HEK293 (cell line): Measurements from ENCODE around the gene ZCCHC8.
A peak's percentile ranks its signal among the peaks of the same experiment; 100 is the strongest.

ENCODE experiments used
- BCL11A ChIP-seq: fragments of 450-650 bp; formaldehyde crosslinking; IDR thresholded peaks from 2 replicates; pipeline ENCODE4 v1.5.1; 2016; ENCODE audit warnings: low read depth, missing biosample characterization, missing genetic modification characterization
- GFI1B ChIP-seq: fragments of 450-650 bp; formaldehyde crosslinking; IDR thresholded peaks from 2 replicates; pipeline ENCODE4 v1.5.1; 2016; ENCODE audit warnings: missing biosample characterization, missing genetic modification characterization
- GLI2 ChIP-seq: fragments of 450-650 bp; formaldehyde crosslinking; IDR thresholded peaks from 2 replicates; pipeline ENCODE4; 2017; ENCODE audit warnings: missing biosample characterization, missing genetic modification characterization, low read depth, borderline replicate concordance
- OVOL3 ChIP-seq: fragments of 450-650 bp; formaldehyde crosslinking; IDR thresholded peaks from 2 replicates; pipeline ENCODE4 v1.5.1; 2016; ENCODE audit warnings: missing biosample characterization, missing genetic modification characterization
- SCRT1 ChIP-seq: fragments of 450-650 bp; formaldehyde crosslinking; IDR thresholded peaks from 2 replicates; pipeline ENCODE4 v1.5.1; 2016; ENCODE audit warnings: missing biosample characterization, missing genetic modification characterization, borderline replicate concordance
- ZFP3 ChIP-seq: fragments of 450-650 bp; formaldehyde crosslinking; IDR thresholded peaks from 2 replicates; pipeline ENCODE4 v1.5.1; 2016; ENCODE audit warnings: low read depth, missing biosample characterization, missing genetic modification characterization
- ZFP37 ChIP-seq: fragments of 450-650 bp; formaldehyde crosslinking; IDR thresholded peaks from 2 replicates; pipeline ENCODE4 v1.5.1; 2016; ENCODE audit warnings: missing biosample characterization, missing genetic modification characterization
- ZNF140 ChIP-seq: fragments of 450-650 bp; formaldehyde crosslinking; IDR thresholded peaks from 2 replicates; pipeline ENCODE4 v1.5.1; 2016; ENCODE audit warnings: missing biosample characterization, missing genetic modification characterization
- ZNF19 ChIP-seq: fragments of 450-650 bp; formaldehyde crosslinking; IDR thresholded peaks from 2 replicates; pipeline ENCODE4; 2016; ENCODE audit warnings: missing biosample characterization, missing genetic modification characterization, low read depth
- ZNF211 ChIP-seq: fragments of 450-650 bp; formaldehyde crosslinking; IDR thresholded peaks from 2 replicates; pipeline ENCODE4 v1.5.1; 2016; ENCODE audit warnings: low read depth, missing biosample characterization, missing genetic modification characterization
- ZNF239 ChIP-seq: fragments of 450-650 bp; formaldehyde crosslinking; IDR thresholded peaks from 2 replicates; pipeline ENCODE4 v1.5.1; 2016; ENCODE audit warnings: missing biosample characterization, missing genetic modification characterization
- ZNF302 ChIP-seq: fragments of 450-650 bp; formaldehyde crosslinking; IDR thresholded peaks from 2 replicates; pipeline ENCODE4 v1.5.1; 2016; ENCODE audit warnings: missing biosample characterization, missing genetic modification characterization, low read depth
- ZNF394 ChIP-seq: fragments of 450-650 bp; formaldehyde crosslinking; IDR thresholded peaks from 2 replicates; pipeline ENCODE4 v1.5.1; 2016; ENCODE audit warnings: missing biosample characterization, missing genetic modification characterization, mild to moderate bottlenecking, moderate library complexity, borderline replicate concordance
- ZNF426 ChIP-seq: fragments of 450-650 bp; formaldehyde crosslinking; IDR thresholded peaks from 2 replicates; pipeline ENCODE4 v1.5.1; 2017; ENCODE audit warnings: missing biosample characterization, missing genetic modification characterization, mild to moderate bottlenecking, inconsistent platforms, moderate library complexity
- ZNF510 ChIP-seq: fragments of 450-650 bp; formaldehyde crosslinking; IDR thresholded peaks from 2 replicates; pipeline ENCODE4 v1.5.1; 2018; ENCODE audit warnings: mild to moderate bottlenecking, missing genetic modification characterization, missing biosample characterization; ENCODE audit not compliant: insufficient replicate concordance
- ZNF514 ChIP-seq: fragments of 450-650 bp; formaldehyde crosslinking; IDR thresholded peaks from 2 replicates; pipeline ENCODE4 v1.5.1; 2016; ENCODE audit warnings: missing biosample characterization, missing genetic modification characterization
- ZNF529 ChIP-seq: fragments of 450-650 bp; formaldehyde crosslinking; IDR thresholded peaks from 2 replicates; pipeline ENCODE4 v1.5.1; 2017; ENCODE audit warnings: missing genetic modification characterization, missing biosample characterization; ENCODE audit not compliant: insufficient replicate concordance
- ZNF530 ChIP-seq: fragments of 450-650 bp; formaldehyde crosslinking; IDR thresholded peaks from 2 replicates; pipeline ENCODE4 v1.5.1; 2016; ENCODE audit warnings: low read depth, missing biosample characterization, missing genetic modification characterization
- ZNF549 ChIP-seq: fragments of 450-650 bp; IDR thresholded peaks from 2 replicates; pipeline ENCODE4 v1.5.1; 2018; ENCODE audit warnings: missing biosample characterization, missing genetic modification characterization, mild to moderate bottlenecking, inconsistent platforms, moderate library complexity
- ZNF560 ChIP-seq: fragments of 450-650 bp; formaldehyde crosslinking; IDR thresholded peaks from 2 replicates; pipeline ENCODE4 v1.5.1; 2017; ENCODE audit warnings: missing biosample characterization, missing genetic modification characterization, borderline replicate concordance
- ZNF600 ChIP-seq: fragments of 450-650 bp; formaldehyde crosslinking; IDR thresholded peaks from 2 replicates; pipeline ENCODE4 v1.5.1; 2016; ENCODE audit warnings: missing biosample characterization, missing genetic modification characterization
- ZNF654 ChIP-seq: fragments of 450-650 bp; formaldehyde crosslinking; IDR thresholded peaks from 2 replicates; pipeline ENCODE4 v1.5.1; 2016; ENCODE audit warnings: low read depth, missing biosample characterization, missing genetic modification characterization
- ZNF747 ChIP-seq: fragments of 450-650 bp; formaldehyde crosslinking; IDR thresholded peaks from 2 replicates; pipeline ENCODE4 v1.5.1; 2016; ENCODE audit warnings: missing biosample characterization, missing genetic modification characterization
- ZNF785 ChIP-seq: fragments of 450-650 bp; formaldehyde crosslinking; IDR thresholded peaks from 2 replicates; pipeline ENCODE4 v1.5.1; 2016; ENCODE audit warnings: missing biosample characterization, missing genetic modification characterization
- TF ChIP-seq, protein P1 (sequence below): fragments of 450-650 bp; formaldehyde crosslinking; IDR thresholded peaks from 2 replicates; pipeline ENCODE4 v1.5.1; 2016; ENCODE audit warnings: missing biosample characterization, missing genetic modification characterization, borderline replicate concordance
- TF ChIP-seq, protein P2 (sequence below): fragments of 450-650 bp; formaldehyde crosslinking; optimal IDR thresholded peaks from 2 replicates; pipeline ENCODE3; 2016; ENCODE audit warnings: missing biosample characterization, mild to moderate bottlenecking, missing genetic modification characterization
- TF ChIP-seq, protein P3 (sequence below): fragments of 450-650 bp; formaldehyde crosslinking; IDR thresholded peaks from 2 replicates; pipeline ENCODE4 v1.5.1; 2016; ENCODE audit warnings: missing biosample characterization, missing genetic modification characterization, borderline replicate concordance
- TF ChIP-seq, protein P4 (sequence below): fragments of 450-650 bp; formaldehyde crosslinking; IDR thresholded peaks from 2 replicates; pipeline ENCODE4 v1.5.1; 2016; ENCODE audit warnings: missing biosample characterization, missing genetic modification characterization

The ZCCHC8 gene

DNA sequence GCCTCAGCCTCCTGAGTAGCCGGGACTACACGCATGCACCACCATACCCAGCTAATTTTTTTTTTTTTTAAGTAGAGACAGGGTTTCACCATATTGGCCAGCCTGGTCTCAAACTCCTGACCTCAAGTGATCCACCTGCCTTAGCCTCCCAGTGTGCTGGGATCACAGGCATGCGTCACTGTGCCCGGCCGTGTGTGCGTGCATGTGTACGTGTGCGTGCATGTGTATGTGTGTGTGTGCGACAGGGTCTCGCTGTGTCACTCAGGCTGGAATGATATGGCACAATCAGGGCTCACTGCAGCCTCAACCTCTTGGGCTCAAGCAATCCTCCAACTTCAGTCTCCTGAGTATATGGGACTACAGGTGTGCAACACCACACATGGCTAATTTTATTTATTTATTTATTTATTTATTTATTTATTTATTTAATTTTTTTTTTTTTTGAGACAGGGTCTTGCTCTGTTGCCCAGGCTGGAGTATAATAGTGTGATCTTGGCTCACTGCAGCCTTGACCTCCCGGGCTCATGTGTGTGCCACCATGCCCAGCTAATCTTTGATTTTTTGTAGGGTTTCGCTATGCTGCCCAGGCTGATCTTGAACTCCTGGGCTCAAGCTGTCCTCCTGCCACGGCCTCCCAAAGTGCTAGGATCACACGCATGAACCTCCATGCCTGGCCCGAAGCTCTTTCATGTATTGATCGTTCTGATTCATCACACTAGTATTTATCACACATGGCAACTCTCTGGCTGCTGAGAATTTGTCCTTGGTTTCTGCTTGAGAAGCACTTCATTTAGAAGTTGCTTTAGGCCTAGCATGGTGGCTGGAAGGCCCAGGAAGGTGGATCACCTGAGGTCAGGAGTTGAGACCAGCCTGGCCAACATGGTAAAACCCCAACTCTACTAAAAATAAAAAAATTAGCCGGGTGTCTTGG lies 42.4 kb downstream of the ZCCHC8 start (continued):
- peak; percentile 90 for TF ChIP-seq ZNF510
- TF ChIP-seq, protein P1, sequence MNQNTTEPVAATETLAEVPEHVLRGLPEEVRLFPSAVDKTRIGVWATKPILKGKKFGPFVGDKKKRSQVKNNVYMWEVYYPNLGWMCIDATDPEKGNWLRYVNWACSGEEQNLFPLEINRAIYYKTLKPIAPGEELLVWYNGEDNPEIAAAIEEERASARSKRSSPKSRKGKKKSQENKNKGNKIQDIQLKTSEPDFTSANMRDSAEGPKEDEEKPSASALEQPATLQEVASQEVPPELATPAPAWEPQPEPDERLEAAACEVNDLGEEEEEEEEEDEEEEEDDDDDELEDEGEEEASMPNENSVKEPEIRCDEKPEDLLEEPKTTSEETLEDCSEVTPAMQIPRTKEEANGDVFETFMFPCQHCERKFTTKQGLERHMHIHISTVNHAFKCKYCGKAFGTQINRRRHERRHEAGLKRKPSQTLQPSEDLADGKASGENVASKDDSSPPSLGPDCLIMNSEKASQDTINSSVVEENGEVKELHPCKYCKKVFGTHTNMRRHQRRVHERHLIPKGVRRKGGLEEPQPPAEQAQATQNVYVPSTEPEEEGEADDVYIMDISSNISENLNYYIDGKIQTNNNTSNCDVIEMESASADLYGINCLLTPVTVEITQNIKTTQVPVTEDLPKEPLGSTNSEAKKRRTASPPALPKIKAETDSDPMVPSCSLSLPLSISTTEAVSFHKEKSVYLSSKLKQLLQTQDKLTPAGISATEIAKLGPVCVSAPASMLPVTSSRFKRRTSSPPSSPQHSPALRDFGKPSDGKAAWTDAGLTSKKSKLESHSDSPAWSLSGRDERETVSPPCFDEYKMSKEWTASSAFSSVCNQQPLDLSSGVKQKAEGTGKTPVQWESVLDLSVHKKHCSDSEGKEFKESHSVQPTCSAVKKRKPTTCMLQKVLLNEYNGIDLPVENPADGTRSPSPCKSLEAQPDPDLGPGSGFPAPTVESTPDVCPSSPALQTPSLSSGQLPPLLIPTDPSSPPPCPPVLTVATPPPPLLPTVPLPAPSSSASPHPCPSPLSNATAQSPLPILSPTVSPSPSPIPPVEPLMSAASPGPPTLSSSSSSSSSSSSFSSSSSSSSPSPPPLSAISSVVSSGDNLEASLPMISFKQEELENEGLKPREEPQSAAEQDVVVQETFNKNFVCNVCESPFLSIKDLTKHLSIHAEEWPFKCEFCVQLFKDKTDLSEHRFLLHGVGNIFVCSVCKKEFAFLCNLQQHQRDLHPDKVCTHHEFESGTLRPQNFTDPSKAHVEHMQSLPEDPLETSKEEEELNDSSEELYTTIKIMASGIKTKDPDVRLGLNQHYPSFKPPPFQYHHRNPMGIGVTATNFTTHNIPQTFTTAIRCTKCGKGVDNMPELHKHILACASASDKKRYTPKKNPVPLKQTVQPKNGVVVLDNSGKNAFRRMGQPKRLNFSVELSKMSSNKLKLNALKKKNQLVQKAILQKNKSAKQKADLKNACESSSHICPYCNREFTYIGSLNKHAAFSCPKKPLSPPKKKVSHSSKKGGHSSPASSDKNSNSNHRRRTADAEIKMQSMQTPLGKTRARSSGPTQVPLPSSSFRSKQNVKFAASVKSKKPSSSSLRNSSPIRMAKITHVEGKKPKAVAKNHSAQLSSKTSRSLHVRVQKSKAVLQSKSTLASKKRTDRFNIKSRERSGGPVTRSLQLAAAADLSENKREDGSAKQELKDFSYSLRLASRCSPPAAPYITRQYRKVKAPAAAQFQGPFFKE (tag by site-specific recombination), result no peak
- peak; percentile 52 for TF ChIP-seq ZNF654 (tag by site-specific recombination)
- peak; percentile 63; the same call in 1 of the 2 replicates for TF ChIP-seq SCRT1
- TF ChIP-seq, protein P2, sequence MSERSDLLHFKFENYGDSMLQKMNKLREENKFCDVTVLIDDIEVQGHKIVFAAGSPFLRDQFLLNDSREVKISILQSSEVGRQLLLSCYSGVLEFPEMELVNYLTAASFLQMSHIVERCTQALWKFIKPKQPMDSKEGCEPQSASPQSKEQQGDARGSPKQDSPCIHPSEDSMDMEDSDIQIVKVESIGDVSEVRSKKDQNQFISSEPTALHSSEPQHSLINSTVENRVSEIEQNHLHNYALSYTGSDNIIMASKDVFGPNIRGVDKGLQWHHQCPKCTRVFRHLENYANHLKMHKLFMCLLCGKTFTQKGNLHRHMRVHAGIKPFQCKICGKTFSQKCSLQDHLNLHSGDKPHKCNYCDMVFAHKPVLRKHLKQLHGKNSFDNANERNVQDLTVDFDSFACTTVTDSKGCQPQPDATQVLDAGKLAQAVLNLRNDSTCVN (tag by site-specific recombination), result no peak
- TF ChIP-seq GLI2 (tag by site-specific recombination), result peak; percentile 52; the same call in 1 of the 2 replicates
- TF ChIP-seq ZNF302 (tag by site-specific recombination), result no peak
- TF ChIP-seq ZNF785 (tag by site-specific recombination), result no peak
- TF ChIP-seq, protein P3, sequence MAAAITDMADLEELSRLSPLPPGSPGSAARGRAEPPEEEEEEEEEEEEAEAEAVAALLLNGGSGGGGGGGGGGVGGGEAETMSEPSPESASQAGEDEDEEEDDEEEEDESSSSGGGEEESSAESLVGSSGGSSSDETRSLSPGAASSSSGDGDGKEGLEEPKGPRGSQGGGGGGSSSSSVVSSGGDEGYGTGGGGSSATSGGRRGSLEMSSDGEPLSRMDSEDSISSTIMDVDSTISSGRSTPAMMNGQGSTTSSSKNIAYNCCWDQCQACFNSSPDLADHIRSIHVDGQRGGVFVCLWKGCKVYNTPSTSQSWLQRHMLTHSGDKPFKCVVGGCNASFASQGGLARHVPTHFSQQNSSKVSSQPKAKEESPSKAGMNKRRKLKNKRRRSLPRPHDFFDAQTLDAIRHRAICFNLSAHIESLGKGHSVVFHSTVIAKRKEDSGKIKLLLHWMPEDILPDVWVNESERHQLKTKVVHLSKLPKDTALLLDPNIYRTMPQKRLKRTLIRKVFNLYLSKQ (tag by site-specific recombination), result 0 out of 2 replicates have a peak, but pooled peaks have one; percentile 19
- TF ChIP-seq ZNF140, result peak; percentile 87
- TF ChIP-seq OVOL3 (tag by site-specific recombination), result no peak
- no peak for TF ChIP-seq ZFP37
- TF ChIP-seq GFI1B (tag by site-specific recombination), result peak; percentile 32; the same call in 1 of the 2 replicates
- peak; percentile 53 for TF ChIP-seq ZNF529 (tag by site-specific recombination)
- TF ChIP-seq ZNF19 (tag by site-specific recombination), result peak; percentile 37; the same call in 1 of the 2 replicates
- peak; percentile 52; the same call in 1 of the 2 replicates for TF ChIP-seq ZFP3 (tag by site-specific recombination)
- no peak for TF ChIP-seq ZNF747
- 0 out of 2 replicates have a peak, but pooled peaks have one; percentile 68 for TF ChIP-seq ZNF514 (tag by site-specific recombination)
- TF ChIP-seq BCL11A (tag by site-specific recombination), result no peak
- no peak for TF ChIP-seq ZNF530 (tag by site-specific recombination)
- TF ChIP-seq ZNF600 (tag by site-specific recombination), result no peak
- peak; percentile 70; the same call in 1 of the 2 replicates for TF ChIP-seq ZNF560 (tag by site-specific recombination)
- TF ChIP-seq ZNF394, result peak; percentile 95
- TF ChIP-seq, protein P4, sequence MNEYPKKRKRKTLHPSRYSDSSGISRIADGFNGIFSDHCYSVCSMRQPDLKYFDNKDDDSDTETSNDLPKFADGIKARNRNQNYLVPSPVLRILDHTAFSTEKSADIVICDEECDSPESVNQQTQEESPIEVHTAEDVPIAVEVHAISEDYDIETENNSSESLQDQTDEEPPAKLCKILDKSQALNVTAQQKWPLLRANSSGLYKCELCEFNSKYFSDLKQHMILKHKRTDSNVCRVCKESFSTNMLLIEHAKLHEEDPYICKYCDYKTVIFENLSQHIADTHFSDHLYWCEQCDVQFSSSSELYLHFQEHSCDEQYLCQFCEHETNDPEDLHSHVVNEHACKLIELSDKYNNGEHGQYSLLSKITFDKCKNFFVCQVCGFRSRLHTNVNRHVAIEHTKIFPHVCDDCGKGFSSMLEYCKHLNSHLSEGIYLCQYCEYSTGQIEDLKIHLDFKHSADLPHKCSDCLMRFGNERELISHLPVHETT (tag by site-specific recombination), result 0 out of 2 replicates have a peak, but pooled peaks have one; percentile 58
- no peak for TF ChIP-seq ZNF211 (tag by site-specific recombination)
- no peak for TF ChIP-seq ZNF239 (tag by site-specific recombination)
- TF ChIP-seq ZNF549 (tag by site-specific recombination), result no peak
- TF ChIP-seq ZNF426 (tag by site-specific recombination), result peak; percentile 87
